ENCODE results near the gene RAF1.
"Not testable (repeated sequence)": the region's sequence is repeated elsewhere in the genome, so short reads cannot be mapped to it uniquely, and the experiment has no call there.

RAF1 gene

DNA sequence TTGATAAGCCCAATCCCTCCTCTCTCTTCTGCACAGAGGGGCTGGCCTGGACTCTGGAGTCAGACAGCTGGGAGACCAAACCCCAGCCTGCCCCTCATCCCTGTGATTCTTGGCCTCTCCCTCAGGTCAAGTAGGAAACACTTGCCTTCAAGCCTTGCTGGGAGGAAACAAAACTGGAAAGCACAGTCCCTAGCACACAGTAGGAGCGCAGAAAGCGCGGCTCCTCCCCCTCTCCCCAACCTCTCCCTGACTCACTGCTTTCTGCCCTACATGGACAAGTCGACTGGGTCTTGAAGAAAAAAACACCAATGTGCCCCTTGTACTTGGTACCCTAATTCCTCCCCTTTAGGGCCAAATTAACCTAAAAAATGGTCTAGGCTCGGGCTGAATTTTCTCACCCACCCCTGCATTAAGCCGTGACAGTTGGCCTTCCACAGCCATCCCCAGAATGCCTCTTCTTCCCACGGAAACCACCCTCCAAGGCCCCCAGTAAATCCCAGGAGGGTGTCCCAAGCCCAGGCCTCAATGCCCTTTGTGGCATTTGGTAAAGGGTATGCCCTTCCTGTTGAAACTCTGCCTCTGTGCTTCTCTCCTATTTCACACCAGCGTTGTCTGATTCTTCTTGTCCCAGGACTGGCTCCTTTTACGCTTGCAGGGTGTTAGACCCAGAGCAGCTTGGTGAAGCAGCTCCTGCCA, 11.3 kb upstream of the RAF1 start:
- no peak for DNase-seq (ENCODE audit: low read depth)

DNA sequence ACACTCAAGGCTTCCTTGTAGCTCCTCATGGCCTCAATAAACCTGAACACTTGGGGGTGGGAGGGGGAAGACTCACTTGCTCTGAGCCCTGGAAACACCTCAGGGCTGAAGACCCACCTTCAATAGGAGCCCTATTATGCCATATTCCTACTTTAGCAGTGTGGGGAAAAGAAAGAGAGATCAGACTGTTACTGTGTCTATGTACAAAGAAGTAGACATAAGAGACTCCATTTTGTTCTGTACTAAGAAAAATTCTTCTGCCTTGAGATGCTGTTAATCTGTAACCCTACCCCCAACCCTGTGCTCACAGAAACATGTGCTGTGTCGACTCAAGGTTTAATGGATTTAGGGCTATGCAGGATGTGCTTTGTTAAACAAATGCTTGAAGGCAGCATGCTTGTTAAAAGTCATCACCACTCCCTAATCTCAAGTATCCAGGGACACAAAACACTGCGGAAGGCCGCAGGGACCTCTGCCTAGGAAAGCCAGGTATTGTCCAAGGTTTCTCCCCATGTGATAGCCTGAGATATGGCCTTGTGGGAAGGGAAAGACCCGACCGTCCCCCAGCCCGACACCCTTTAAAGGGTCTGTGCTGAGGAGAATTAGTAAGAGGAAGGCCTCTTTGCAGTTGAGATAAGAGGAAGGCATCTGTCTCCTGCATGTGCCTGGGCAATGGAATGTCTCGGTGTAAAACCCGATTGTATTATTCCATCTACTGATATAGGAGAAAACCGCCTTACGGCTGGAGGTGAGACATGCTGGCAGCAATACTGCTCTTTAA, 10.2 kb upstream of the RAF1 start:
- DNase-seq (ENCODE audit: low read depth) = not testable (repeated sequence)

DNA sequence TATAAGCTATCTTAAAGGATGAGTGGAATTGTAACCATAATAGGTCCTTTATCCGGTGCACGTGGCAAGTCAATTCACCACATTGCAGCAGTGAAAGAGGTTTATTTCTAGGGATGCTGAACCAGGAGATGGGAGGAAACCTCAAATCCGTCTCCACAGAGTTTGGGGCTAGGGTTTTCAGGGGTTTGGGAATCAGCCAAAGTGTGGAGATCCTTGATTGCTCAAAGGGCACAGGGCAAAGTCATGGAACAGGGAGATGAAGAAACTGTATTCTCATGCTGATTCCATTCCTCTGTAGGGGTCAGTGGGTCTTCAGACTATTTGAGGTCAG, 7.2 kb upstream of the RAF1 start:
- no peak for DNase-seq (ENCODE audit: low read depth)

- no peak for DNase-seq (ENCODE audit: low read depth)
Observed at GRCh38 chr3:12670365-12671119, 6.6 kb upstream of the RAF1 start.

DNA sequence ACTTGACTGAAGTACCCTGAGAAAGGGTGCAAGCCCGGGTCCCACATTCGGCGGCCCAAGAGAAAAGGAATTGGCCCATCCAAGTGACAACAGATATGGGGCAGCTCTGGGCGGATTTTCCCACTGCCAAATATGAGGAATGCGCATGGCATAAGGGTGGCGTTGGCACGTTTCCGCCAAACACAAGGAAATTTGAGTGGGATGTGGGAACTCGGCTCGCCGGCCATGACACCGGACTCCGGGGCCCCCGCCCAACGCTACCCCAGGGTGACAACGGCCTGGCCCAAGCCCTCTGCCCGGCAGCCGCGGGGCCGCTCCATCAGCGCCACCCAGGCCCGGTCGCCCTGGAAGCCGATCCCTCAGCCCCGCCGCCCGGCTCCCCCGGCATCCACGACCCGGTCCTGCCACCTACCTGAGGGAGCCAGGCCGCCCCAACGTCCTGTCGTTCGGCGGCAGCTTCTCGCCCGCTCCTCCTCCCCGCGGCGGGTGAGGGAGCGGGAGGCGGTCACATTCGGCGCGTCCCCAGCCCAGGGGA, 449 bp downstream of the RAF1 start:
- DNase-seq (ENCODE audit: low read depth) = peak; percentile 41

GRCh38 chr3:12662593-12663400, 1.1 kb downstream of the RAF1 start:
- DNase-seq (ENCODE audit: low read depth) = peak; percentile 20

GRCh38 chr3:12661926-12662592, 1.9 kb downstream of the RAF1 start:
- no peak for DNase-seq (ENCODE audit: low read depth)

DNA sequence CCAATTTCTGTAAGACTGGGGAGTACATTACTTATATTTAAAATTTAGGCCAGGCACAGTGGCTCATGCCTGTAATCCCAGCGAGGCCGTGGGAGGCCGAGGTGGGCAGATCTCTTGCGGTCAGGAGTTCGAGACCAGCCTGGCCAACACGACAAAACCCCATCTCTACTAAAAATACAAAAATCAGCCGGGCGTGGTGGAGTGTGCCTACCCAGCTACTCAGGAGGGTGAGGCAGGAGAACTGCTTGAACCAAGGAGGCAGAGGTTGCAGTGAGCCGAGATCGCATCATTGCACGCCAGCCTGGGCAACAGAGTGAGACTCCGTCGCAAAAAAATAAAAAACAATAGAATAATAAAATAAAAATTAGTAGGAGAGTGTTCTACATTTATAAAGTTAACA, 2.5 kb downstream of the RAF1 start:
- DNase-seq (ENCODE audit: low read depth) = not testable (repeated sequence)

GRCh38 chr3:12660196-12660595, 3.7 kb downstream of the RAF1 start:
- no peak for DNase-seq (ENCODE audit: low read depth)

DNA sequence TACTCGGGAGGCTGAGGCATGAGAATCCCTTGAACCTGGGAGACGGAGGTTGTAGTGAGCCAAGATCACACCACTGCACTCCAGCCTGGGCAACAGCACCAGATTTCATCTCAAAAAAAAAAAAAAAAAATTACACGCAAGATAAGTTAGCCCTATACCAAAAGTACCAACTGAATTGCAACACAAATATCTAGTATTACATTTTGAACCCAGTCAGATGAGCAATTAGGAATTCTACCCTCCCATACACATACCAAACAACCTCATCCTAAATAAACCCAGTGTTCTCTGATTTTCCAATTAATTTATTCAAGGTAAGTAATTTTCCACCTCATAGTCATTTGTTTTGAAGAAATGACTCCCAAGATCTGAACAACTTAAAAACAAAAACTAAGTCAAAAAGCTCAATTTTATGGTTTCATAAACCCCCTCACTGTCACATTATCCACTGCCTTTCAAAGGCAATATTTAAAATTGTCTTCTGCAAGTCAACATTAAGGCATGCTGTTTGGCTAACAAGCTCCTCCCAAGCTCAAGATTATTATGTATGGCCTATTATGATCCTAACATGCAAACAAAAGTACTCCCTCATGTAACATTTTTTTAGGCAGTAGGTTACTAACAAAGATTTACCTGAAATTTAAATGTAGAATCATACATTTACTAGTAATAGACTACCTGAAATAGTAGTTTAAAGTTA, 4.5 kb downstream of the RAF1 start:
- DNase-seq (ENCODE audit: low read depth) = no peak

DNA sequence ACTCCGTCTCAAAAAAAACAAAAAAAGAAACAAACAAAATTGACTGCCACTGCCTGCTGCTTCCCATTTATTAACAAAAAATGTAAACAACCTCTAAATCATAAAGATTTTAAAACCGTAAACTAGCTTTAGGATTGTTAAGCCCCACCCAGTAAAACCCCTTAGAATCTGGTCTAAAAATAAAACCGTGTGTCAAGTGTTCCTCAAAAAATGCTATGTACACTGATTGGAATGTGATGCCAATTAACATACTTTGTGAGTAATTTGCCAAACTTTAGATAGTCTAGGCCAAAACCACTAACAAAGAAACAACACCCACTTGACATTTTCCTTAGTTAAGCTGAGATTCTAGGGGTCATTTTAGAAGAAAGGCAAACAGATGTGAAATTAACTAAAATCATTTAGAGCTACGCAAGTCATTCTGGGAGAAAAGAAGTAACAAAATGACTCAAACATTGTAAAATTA, 5.3 kb downstream of the RAF1 start:
- DNase-seq (ENCODE audit: low read depth) = no peak

DNA sequence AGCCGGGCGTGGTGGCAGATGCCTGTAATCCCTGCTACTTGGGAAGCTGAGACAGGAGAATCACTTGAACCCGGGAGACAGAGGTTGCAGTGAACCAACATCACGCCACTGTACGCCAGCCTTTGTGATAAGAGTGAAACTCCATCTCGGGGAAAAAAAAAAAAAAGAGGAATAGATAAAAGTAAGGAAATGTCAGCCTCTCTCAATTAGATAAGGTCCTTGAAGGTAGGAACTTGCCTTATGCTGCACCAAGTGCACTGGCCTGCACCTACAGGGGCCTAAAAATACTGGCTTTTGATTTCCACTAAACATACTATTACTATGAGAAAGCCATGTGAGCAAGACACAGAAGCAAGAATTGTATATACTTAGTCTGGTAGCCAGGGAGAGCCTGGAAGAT, 7.1 kb downstream of the RAF1 start:
- DNase-seq (ENCODE audit: low read depth) = no peak

DNA sequence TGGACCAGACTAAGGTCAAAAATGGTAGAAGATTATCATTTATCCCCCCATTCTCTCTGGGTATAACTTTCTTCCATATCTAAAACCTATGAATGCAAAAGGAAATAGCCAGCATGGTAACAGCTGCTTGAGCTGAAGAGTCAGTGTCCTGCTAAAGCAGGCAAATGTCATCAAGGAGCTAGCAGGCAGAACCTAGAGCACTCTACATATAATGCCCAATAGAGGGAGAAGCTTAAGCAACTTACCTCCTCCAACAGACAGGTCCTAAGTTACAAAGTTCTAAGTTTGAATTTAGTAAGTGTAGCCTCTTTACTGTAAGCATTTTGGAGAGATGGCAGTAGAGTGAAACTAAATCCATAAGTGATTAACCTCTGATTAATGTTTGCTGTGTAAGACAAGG, 7.7 kb downstream of the RAF1 start:
- DNase-seq (ENCODE audit: low read depth) = no peak

GRCh38 chr3:12655701-12656100, 8.2 kb downstream of the RAF1 start:
- no peak for DNase-seq (ENCODE audit: low read depth)

DNA sequence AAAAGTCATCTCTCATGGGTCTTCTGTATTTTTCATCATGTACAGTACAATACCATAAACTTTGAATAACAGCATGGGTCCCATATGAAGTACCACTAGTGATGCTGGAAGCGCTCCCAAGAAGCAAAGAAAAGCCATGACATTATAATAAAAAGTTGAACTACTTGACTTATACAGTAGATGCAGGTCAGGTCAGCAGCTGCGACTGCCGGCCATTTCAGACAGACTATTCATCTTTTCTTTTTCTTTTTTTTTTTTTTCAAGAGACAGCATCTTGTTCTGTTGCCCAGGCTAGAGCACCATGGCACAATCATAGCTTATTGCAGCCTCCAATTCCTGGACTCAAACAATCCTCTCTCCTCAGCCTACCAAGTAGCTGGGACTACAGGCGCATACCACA, 10.2 kb downstream of the RAF1 start:
- DNase-seq (ENCODE audit: low read depth) = no peak

- no peak for DNase-seq (ENCODE audit: low read depth)
Observed at GRCh38 chr3:12648384-12648959, 15.4 kb downstream of the RAF1 start.

DNA sequence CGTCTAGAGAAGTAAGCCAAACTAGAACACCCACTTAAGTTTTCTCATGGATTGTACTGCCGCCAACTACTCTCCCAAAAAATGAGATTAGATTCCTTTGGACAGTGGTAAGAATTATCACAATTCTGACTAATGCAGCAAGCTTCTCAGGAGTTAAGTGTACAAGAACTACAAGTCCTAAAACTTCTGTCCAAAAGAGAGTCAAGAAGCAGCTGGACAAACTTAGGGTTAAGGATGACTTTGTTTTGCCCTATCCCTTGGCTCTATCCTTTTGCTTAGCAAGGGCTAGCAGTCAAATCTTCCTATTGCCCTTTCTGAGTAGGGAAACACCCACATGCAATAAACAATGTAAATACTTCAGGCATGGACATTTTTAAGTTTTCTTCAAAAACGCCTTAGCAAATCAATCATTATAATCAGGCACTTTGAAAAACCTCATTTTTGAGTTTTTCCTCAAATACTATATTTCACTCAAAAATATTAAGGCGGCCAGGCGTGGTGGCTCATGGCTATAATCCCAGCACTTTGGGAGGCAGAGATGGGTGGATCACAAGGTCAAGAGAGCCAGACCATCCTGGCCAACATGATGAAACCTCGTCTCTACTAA, 19.5 kb downstream of the RAF1 start:
- no peak for DNase-seq (ENCODE audit: low read depth)

DNA sequence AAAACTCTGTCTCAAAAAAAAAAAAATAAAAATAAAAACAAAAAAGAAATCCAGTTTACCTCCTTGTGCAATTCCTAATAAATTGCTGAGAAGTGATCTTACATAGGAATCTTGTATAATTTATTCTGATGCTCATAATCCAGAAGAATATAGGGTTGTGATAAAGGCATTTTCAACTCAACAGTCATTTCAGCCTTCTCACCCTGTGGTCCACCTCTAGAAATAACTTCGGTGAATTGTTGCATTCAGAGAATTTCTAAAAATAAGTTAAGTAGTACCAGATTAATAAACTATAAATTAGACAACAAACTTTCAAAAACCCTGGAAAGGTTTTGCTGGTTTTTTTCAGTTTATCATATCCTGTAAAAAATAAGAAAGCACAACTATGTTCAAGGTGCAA, 20.2 kb downstream of the RAF1 start:
- no peak for DNase-seq (ENCODE audit: low read depth)

DNA sequence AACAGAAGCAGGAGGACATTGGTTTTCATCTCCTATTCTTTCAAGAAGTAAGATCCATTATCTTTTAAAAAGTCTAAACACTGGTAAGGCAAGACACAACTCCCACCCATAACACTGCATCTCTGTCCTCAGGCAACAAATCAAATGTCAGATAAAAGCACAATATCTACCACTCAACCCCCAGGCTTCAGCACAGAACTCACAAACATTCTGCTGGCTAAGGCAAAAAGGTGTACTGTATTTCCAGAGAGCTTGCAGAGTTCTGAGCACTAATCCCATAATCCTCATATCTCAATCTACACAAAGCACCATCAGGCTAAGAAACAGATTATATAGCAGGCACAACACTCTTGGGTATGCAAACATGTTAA, 20.9 kb downstream of the RAF1 start:
- no peak for DNase-seq (ENCODE audit: low read depth)

GRCh38 chr3:12640853-12641252, 23.1 kb downstream of the RAF1 start:
- DNase-seq (ENCODE audit: low read depth) = not testable (repeated sequence)
